ENCODE data around the gene EMID1. TPM values are rescaled to one million over a fixed set of nuclear protein-coding genes. Genes with fewer than 3 reads are reported as not detected.

Gene EMID1
- total and polyA plus RNA-seq, 4 donors, result 10.3 to 24.4 (median 14.9) TPM

GRCh38 chr22:29308148-29308790 lies 102.6 kb downstream of the EMID1 start:
- Histone ChIP-seq H3K27me3 (ENCODE audit: control insufficient read depth, insufficient read depth, low read length) (peaks cover 22% of the 10 kb centered on the region), H3K36me3 (ENCODE audit: control insufficient read depth, insufficient read depth, low read length) (peaks cover 44% of the 10 kb centered on the region), H3K27ac (ENCODE audit: low read depth, low read length) (no peak overlapping the region), H3K4me3 (ENCODE audit: low read depth, low read length) (no peak overlapping the region), H3K9me3 (ENCODE audit: control insufficient read depth, insufficient read depth, low read length) (no peaks in the 10 kb centered on the region), H3K4me1 (ENCODE audit: control insufficient read depth, insufficient read depth, low read length) (peaks cover 78% of the 10 kb centered on the region)
- WGBS (ENCODE audit: insufficient coverage), result 87% methylated on average over 50 of the region's 50 CpGs
- no peak for DNase-seq (ENCODE audit: low read depth in 4 of 6, low spot score in 6 of 6)

- no peak for DNase-seq (ENCODE audit: low read depth in 4 of 6, low spot score in 6 of 6)
- 78% methylated on average over 13 of the region's 13 CpGs for WGBS (ENCODE audit: insufficient coverage)
- Histone ChIP-seq H3K4me3 (ENCODE audit: low read depth, low read length) (no peak overlapping the region), H3K9me3 (ENCODE audit: control insufficient read depth, insufficient read depth, low read length) (no peaks in the 10 kb centered on the region), H3K4me1 (ENCODE audit: control insufficient read depth, insufficient read depth, low read length) (peaks cover 81% of the 10 kb centered on the region), H3K27ac (ENCODE audit: low read depth, low read length) (no peak overlapping the region), H3K36me3 (ENCODE audit: control insufficient read depth, insufficient read depth, low read length) (peaks cover 44% of the 10 kb centered on the region), H3K27me3 (ENCODE audit: control insufficient read depth, insufficient read depth, low read length) (peaks cover 27% of the 10 kb centered on the region)
Observed at GRCh38 chr22:29308791-29309262, 103.1 kb downstream of the EMID1 start.

Small RNA genes lying within 50 kb of the gene (small RNA-seq; reads per million reads assigned to genes)
- not detected for gene RNU6-1219P (ENCODE audit: low replicate concordance)

Other genes starting within 250 kb of the EMID1 start
- 1 to 10 TPM in 1 of 2 donors, not detected in 1; 1.2 TPM for gene C22orf31, start 144.1 kb upstream of the EMID1 start, total RNA-seq
- not detected for gene C22orf31, start 144.1 kb upstream of the EMID1 start, polyA plus RNA-seq (ENCODE audit: insufficient read length in 2 of 2)
- gene KREMEN1, start 132.9 kb upstream of the EMID1 start, total RNA-seq, result 10 to 100 TPM in 1 of 2 donors, 1 to 10 TPM in 1; 5.7 to 12.7 TPM
- gene KREMEN1, start 132.9 kb upstream of the EMID1 start, polyA plus RNA-seq (ENCODE audit: insufficient read length in 2 of 2), result 1 to 10 TPM; 7.1 to 9.5 TPM
- 10 to 100 TPM; 21.0 to 32.5 TPM for gene RHBDD3, start 62.1 kb downstream of the EMID1 start, total RNA-seq
- 10 to 100 TPM; 49.2 to 60.7 TPM for gene RHBDD3, start 62.1 kb downstream of the EMID1 start, polyA plus RNA-seq (ENCODE audit: insufficient read length in 2 of 2)
- 100 to 1,000 TPM; 114 to 206 TPM for gene EWSR1, start 62.4 kb downstream of the EMID1 start, total RNA-seq
- gene EWSR1, start 62.4 kb downstream of the EMID1 start, polyA plus RNA-seq (ENCODE audit: insufficient read length in 2 of 2), result 100 to 1,000 TPM; 289 to 316 TPM
- gene GAS2L1, start 100.8 kb downstream of the EMID1 start, total RNA-seq, result 1 to 10 TPM; 5.7 to 6.5 TPM
- gene GAS2L1, start 100.8 kb downstream of the EMID1 start, polyA plus RNA-seq (ENCODE audit: insufficient read length in 2 of 2), result 10 to 100 TPM; 23.9 to 28.4 TPM
- 1 to 10 TPM; 2.1 to 2.4 TPM for gene RASL10A, start 109.8 kb downstream of the EMID1 start, total RNA-seq
- 1 to 10 TPM; 5.2 to 6.6 TPM for gene RASL10A, start 109.8 kb downstream of the EMID1 start, polyA plus RNA-seq (ENCODE audit: insufficient read length in 2 of 2)
- 10 to 100 TPM; 52.2 to 55.7 TPM for gene AP1B1, start 182.7 kb downstream of the EMID1 start, total RNA-seq
- 10 to 100 TPM; 79.2 to 80.0 TPM for gene AP1B1, start 182.7 kb downstream of the EMID1 start, polyA plus RNA-seq (ENCODE audit: insufficient read length in 2 of 2)
- not detected for gene RFPL1, start 232.7 kb downstream of the EMID1 start, total RNA-seq
- 1 to 10 TPM; 1.9 to 6.3 TPM for gene RFPL1, start 232.7 kb downstream of the EMID1 start, polyA plus RNA-seq (ENCODE audit: insufficient read length in 2 of 2)